Measurements from ENCODE around the gene ZNF780B. TPM values are rescaled to one million over a fixed set of nuclear protein-coding genes. Genes with fewer than 3 reads are reported as not detected.

ZNF780B gene
- total and polyA plus RNA-seq, 2 of the 8 experiments (the other 6 are each of a cell fraction or from before 2014, with no cell fraction given) = 3.1 to 22.4 TPM

DNA sequence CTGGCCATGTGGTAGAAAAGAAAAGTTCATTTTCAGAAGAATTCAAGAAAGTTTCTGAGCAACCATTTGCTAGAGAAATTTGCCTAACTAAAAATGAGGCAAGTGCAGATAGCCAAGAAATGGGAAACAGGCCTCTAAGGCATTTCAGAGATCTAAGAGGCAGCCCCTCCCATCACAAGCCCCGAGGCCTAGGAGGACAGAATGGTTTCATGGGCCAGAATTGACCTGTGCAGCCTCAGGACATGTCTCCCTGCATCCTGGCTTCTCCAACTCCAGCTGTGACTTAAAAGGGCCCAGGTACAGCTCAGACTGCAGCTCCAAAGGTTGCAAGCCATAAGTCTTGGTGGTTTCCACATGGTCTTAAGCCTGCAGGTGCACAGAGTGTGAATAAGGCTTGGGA is 62.4 kb downstream of the ZNF780B start:
- DNase-seq (ENCODE audit: low read depth in 1 of 2, low spot score in 2 of 2) (no peak), FAIRE-seq (no peak)
- Histone ChIP-seq H3K79me1 (ENCODE audit: low read depth, low read length) (peaks cover 3% of the 10 kb centered on the region; the same call in 1 of the 2 replicates), H3K9me3 (ENCODE audit: insufficient read depth in 2 of 2, low read depth in 1 of 2, low read length in 1 of 2) (peaks cover 9 to 15% of the 10 kb centered on the region in 2 experiments; a peak in 2 of 4 replicates), H3K4me3 (ENCODE audit: extremely low read depth in 1 of 4, insufficient read depth in 2 of 4, low read depth in 3 of 4, low read length in 4 of 4) (no peak overlapping the region), H2AFZ (ENCODE audit: low read length) (no peak overlapping the region), H3K14ac (ENCODE audit: insufficient read length) (no peak overlapping the region), H3K4me1 (replicated peaks in 1 of 4; ENCODE audit: control insufficient read depth in 3 of 4, insufficient read depth in 4 of 4, low read length in 3 of 4) (peaks cover 0 to 3% (median 1%) of the 10 kb centered on the region in 4 experiments; a peak in 3 of 7 replicates), H3K56ac (replicated peaks; ENCODE audit: insufficient read length, low read depth, low read length) (no peak overlapping the region), H3K36me3 (ENCODE audit: control insufficient read depth in 2 of 4, insufficient read depth in 4 of 4, low read length in 3 of 4) (no peaks in the 10 kb centered on the region), H2BK120ac (replicated peaks; ENCODE audit: low read depth, low read length) (no peak overlapping the region), H2BK12ac (ENCODE audit: low read depth, low read length) (no peak overlapping the region), H3K23ac (ENCODE audit: insufficient read length) (no peak overlapping the region), H2BK15ac (ENCODE audit: low read length) (no peak overlapping the region), H3K23me2 (ENCODE audit: low read depth, low read length) (peaks cover 9% of the 10 kb centered on the region), H3K79me2 (ENCODE audit: control insufficient read depth in 1 of 2, insufficient read depth in 2 of 2, low read length in 2 of 2) (peaks cover 5 to 26% of the 10 kb centered on the region in 2 experiments; a peak in 3 of 4 replicates), H3K27ac (ENCODE audit: low read depth, low read length) (no peak overlapping the region), H2BK5ac (ENCODE audit: low read depth, low read length) (no peak overlapping the region), H3K27me3 (replicated peaks in 1 of 4; ENCODE audit: control insufficient read depth in 3 of 4, extremely low read depth in 1 of 4, insufficient read depth in 3 of 4, low read length in 3 of 4) (no peaks in the 10 kb centered on the region), H2BK20ac (ENCODE audit: low read length) (no peak overlapping the region), H4K20me1 (replicated peaks in 1 of 2; ENCODE audit: control insufficient read depth in 1 of 2, insufficient read depth in 2 of 2, low read length in 2 of 2) (no peaks in the 10 kb centered on the region), H2AK5ac (ENCODE audit: low read depth, low read length) (no peak overlapping the region), H3K18ac (ENCODE audit: extremely low read depth, low read length) (no peak overlapping the region), H4K91ac (replicated peaks; ENCODE audit: insufficient read length, low read length) (no peak overlapping the region), H4K8ac (ENCODE audit: extremely low read depth, insufficient read depth, low read length) (no peak overlapping the region), H3K4ac (replicated peaks; ENCODE audit: insufficient read length, low read depth, low read length) (no peak overlapping the region), H4K5ac (ENCODE audit: insufficient read length, low read depth, low read length) (no peak overlapping the region), H3K4me2 (ENCODE audit: insufficient read depth in 1 of 2, low read depth in 2 of 2, low read length in 2 of 2) (no peak overlapping the region), H3K9ac (replicated peaks in 1 of 4; ENCODE audit: extremely low read depth in 1 of 4, low read depth in 3 of 4, low read length in 3 of 4) (no peak overlapping the region)
- ChIA-PET CTCF (ENCODE audit: partially characterized antibody) (no interaction called here), POLR2A (ENCODE audit: partially characterized antibody) (interaction anchor here (0.7 kb wide), 1 partner anchor 371 kb away, joined by 3 read pairs; no protein-coding TSS in a partner anchor)
- TF ChIP-seq ATF3 (IDR thresholded peaks at IDR 0.05; ENCODE audit: insufficient read depth, low read depth, low read length) (no peak), TEAD4 (IDR thresholded peaks at IDR 0.05; ENCODE audit: low read depth, low read length) (no peak), BRCA1 (IDR thresholded peaks at IDR 0.05; ENCODE audit: low read depth, low read length) (no peak), JUND (IDR thresholded peaks at IDR 0.05; ENCODE audit: low read length) (no peak), TAF7 (optimal IDR thresholded peaks at IDR 0.05; ENCODE audit: borderline replicate concordance, low read depth, low read length) (no peak), BCL11A (IDR thresholded peaks at IDR 0.05; ENCODE audit: low read depth in 2 of 2, low read length in 2 of 2) (no peak), MAFK (IDR thresholded peaks at IDR 0.05; ENCODE audit: low read depth, low read length) (no peak), SP2 (IDR thresholded peaks at IDR 0.05; ENCODE audit: low read length) (no peak), CREB1 (IDR thresholded peaks at IDR 0.05) (no peak), CHD2 (IDR thresholded peaks at IDR 0.05; ENCODE audit: low read length) (no peak), SIX5 (IDR thresholded peaks at IDR 0.05; ENCODE audit: low read depth, low read length) (no peak)
- 86% methylated on average over 1 of the region's 1 CpG; no CpG with 5 or more reads in 1 of the 2 experiments for WGBS, 2 experiments (ENCODE audit: extremely low coverage in 1 of 2, insufficient coverage in 1 of 2, insufficient read length in 1 of 2, insufficient replicate concordance in 2 of 2, low coverage in 1 of 2, low lambda C conversion rate in 2 of 2, missing lambda C conversion rate in 1 of 2)

All from H1 (cell line).